ENCODE results near the gene AHCTF1. TPM values are rescaled to one million over a fixed set of nuclear protein-coding genes. Genes with fewer than 3 reads are reported as not detected.

Gene AHCTF1
- total RNA-seq, 1 experiment from 2014 or later = 44.3 TPM

DNA sequence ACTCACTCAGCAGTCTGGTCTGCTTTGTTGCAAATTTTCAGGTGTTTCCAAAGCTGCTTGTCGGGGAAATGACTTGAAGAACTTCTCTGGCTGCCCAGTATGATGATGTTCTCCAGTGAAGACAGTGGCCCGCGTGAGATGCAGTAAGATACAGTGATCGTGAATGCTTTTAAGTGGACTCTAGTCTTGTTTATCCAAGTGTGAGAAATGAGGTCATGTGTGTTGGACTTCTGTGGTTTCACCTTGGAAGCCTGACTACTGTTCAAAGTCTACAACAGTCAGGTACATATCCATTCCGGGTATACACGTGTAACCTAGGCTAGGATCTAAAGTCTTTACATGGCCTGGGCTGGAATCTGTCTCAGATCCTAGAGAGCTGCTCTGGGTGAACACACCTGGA, 47.0 kb upstream of the AHCTF1 start:
- Mint-ChIP-seq H3K4me1 (no peaks in the 10 kb centered on the region), H3K4me3 (no peak overlapping the region), H3K36me3 (ENCODE audit: insufficient read depth in 1 of 3, low read depth in 3 of 3) (peaks cover 77 to 92% (median 85%) of the 10 kb centered on the region in 3 experiments), H3K9me3 (peaks cover 68 to 81% of the 10 kb centered on the region in 2 experiments), H3K27me3 (ENCODE audit: low read depth) (no peaks in the 10 kb centered on the region), H3K27ac (no peak overlapping the region)
- no peaks in the 10 kb centered on the region for H3K23me2 ChIP-seq (ENCODE audit: insufficient read length, low read depth, low read length, poor library complexity, severe bottlenecking)
- no peak overlapping the region for H3K23ac ChIP-seq (ENCODE audit: insufficient read length, low read depth, low read length)
- TF ChIP-seq, protein P1, sequence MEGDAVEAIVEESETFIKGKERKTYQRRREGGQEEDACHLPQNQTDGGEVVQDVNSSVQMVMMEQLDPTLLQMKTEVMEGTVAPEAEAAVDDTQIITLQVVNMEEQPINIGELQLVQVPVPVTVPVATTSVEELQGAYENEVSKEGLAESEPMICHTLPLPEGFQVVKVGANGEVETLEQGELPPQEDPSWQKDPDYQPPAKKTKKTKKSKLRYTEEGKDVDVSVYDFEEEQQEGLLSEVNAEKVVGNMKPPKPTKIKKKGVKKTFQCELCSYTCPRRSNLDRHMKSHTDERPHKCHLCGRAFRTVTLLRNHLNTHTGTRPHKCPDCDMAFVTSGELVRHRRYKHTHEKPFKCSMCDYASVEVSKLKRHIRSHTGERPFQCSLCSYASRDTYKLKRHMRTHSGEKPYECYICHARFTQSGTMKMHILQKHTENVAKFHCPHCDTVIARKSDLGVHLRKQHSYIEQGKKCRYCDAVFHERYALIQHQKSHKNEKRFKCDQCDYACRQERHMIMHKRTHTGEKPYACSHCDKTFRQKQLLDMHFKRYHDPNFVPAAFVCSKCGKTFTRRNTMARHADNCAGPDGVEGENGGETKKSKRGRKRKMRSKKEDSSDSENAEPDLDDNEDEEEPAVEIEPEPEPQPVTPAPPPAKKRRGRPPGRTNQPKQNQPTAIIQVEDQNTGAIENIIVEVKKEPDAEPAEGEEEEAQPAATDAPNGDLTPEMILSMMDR (conservative IDR thresholded peaks at IDR 0.05) = no peak
- DNase-seq = no peak
- H2BK5ac ChIP-seq (ENCODE audit: insufficient read length, low read length) = no peak overlapping the region
- H2BK15ac ChIP-seq (ENCODE audit: low read depth, low read length) = no peak overlapping the region
- H4K8ac ChIP-seq (replicated peaks; ENCODE audit: insufficient read length, low read depth, low read length) = no peak overlapping the region
- no peak overlapping the region for H4K91ac ChIP-seq (ENCODE audit: insufficient read length, low read depth, low read length)
- no peak overlapping the region for H4K5ac ChIP-seq (ENCODE audit: insufficient read length, low read depth, low read length)
- H3K18ac ChIP-seq (ENCODE audit: insufficient read length, low read depth, low read length) = no peak overlapping the region
- no peaks in the 10 kb centered on the region for H3K79me2 ChIP-seq (ENCODE audit: insufficient read depth, low read length)
- no peak overlapping the region for H2BK20ac ChIP-seq (ENCODE audit: low read depth, low read length, poor library complexity, severe bottlenecking)
- H3K14ac ChIP-seq (ENCODE audit: insufficient read depth, low read length) = no peak overlapping the region
- no peak overlapping the region for H2AK5ac ChIP-seq (ENCODE audit: insufficient read length, low read length)
- no peak overlapping the region for H2BK120ac ChIP-seq (ENCODE audit: low read depth, low read length, poor library complexity, severe bottlenecking)
- H3K27me3 ChIP-seq (ENCODE audit: insufficient read depth, low read length) = no peaks in the 10 kb centered on the region
- no peak overlapping the region for H3K4ac ChIP-seq (ENCODE audit: low read depth, low read length)
- H3K9me3 ChIP-seq (ENCODE audit: control insufficient read depth, low read depth, low read length) = peaks cover 39% of the 10 kb centered on the region
- H3K4me2 ChIP-seq (ENCODE audit: insufficient read depth, insufficient read length, low read length) = no peak overlapping the region
- no peak overlapping the region for H3K56ac ChIP-seq (ENCODE audit: insufficient read length, low read depth, low read length)
- H3K79me1 ChIP-seq (ENCODE audit: insufficient read depth, low read depth, low read length, poor library complexity, severe bottlenecking) = no peaks in the 10 kb centered on the region
- no peak overlapping the region for H3T11ph ChIP-seq (ENCODE audit: low read length)
- WGBS (ENCODE audit: extremely low coverage, insufficient read length, low lambda C conversion rate) = no CpG with 5 or more reads among the region's 6 CpGs
- H2AFZ ChIP-seq (ENCODE audit: low read length) = no peak overlapping the region
- no peak overlapping the region for H3K9ac ChIP-seq (ENCODE audit: extremely low read depth, insufficient read length, low read length)
- H4K20me1 ChIP-seq (ENCODE audit: control insufficient read depth, insufficient read depth, insufficient read length) = no peaks in the 10 kb centered on the region
- H2BK12ac ChIP-seq (ENCODE audit: insufficient read length, low read depth, low read length) = no peak overlapping the region
- H3K4me1 ChIP-seq (ENCODE audit: insufficient read depth, low read length) = no peaks in the 10 kb centered on the region
- no peak overlapping the region for H3K27ac ChIP-seq (ENCODE audit: insufficient read length, low read depth, low read length)

Data from H9 (cell line).